CD14-positive monocyte (primary cell): Measurements from ENCODE around the gene THAP6. TPM values are rescaled to one million over a fixed set of nuclear protein-coding genes. Genes with fewer than 3 reads are reported as not detected.
"Not testable (repeated sequence)": the region's sequence is repeated elsewhere in the genome, so short reads cannot be mapped to it uniquely, and the experiment has no call there.

Experiments used
- DNase-seq, 3 donors: peaks; one replicate each; pipeline ENCODE4 v3.0.0-alpha.2; 2011 to 2022
- H2AFZ ChIP-seq: 2 replicates; pipeline ENCODE4 v1.6.0; 2012; ENCODE audit warnings: mild to moderate bottlenecking, low read depth, low read length, inconsistent platforms; ENCODE audit not compliant: insufficient read depth, poor library complexity, severe bottlenecking
- H3K27ac ChIP-seq, 2 donors: 1 replicate in 1 of 2; 2 replicates in 1 of 2; pipeline ENCODE4 v1.5.1; 2012 to 2013; ENCODE audit warnings: low read length in 2 of 2, control low read depth in 1 of 2, inconsistent platforms in 1 of 2, low read depth in 1 of 2, mild to moderate bottlenecking in 1 of 2
- H3K27me3 ChIP-seq, 2 donors: one replicate each; pipeline versions ENCODE4 v1.6.0 to v1.6.1; 2011 to 2013; ENCODE audit warnings: low read length in 2 of 2; ENCODE audit not compliant: control insufficient read depth in 2 of 2, insufficient read depth in 2 of 2
- H3K36me3 ChIP-seq, 2 donors: replicated peaks in 1 of 2; 1 replicate in 1 of 2; 2 replicates in 1 of 2; pipeline versions ENCODE4 v1.5.1 to v1.6.1; 2012 to 2013; ENCODE audit warnings: low read length in 2 of 2, control low read depth in 1 of 2, inconsistent platforms in 1 of 2, mild to moderate bottlenecking in 1 of 2; ENCODE audit not compliant: insufficient read depth in 2 of 2, control insufficient read depth in 1 of 2
- H3K4me1 ChIP-seq, 2 donors: 1 replicate in 1 of 2; 2 replicates in 1 of 2; pipeline versions ENCODE4 v1.5.1 to v1.6.1; 2012 to 2013; ENCODE audit warnings: low read length in 2 of 2, control low read depth in 1 of 2, inconsistent platforms in 1 of 2, mild to moderate bottlenecking in 1 of 2, moderate library complexity in 1 of 2; ENCODE audit not compliant: insufficient read depth in 2 of 2, control insufficient read depth in 1 of 2
- H3K4me2 ChIP-seq: replicated peaks from 2 replicates; pipeline ENCODE3; 2012; ENCODE audit warnings: low read length, moderate library complexity, mild to moderate bottlenecking; ENCODE audit not compliant: poor library complexity, severe bottlenecking; ENCODE audit errors: extremely low read depth
- H3K4me3 ChIP-seq, 3 experiments: fragments of 200-600 bp in 1 of 3; sonication (generic) in 1 of 3; replicated peaks in 1 of 3; 1 replicate in 2 of 3; 2 replicates in 1 of 3; pipeline ENCODE4 v1.5.1; 2011 to 2013; ENCODE audit warnings: low read length in 3 of 3, mild to moderate bottlenecking in 3 of 3, control low read depth in 2 of 3, low read depth in 2 of 3, inconsistent platforms in 1 of 3, moderate library complexity in 1 of 3
- H3K79me2 ChIP-seq: 2 replicates; pipeline ENCODE4 v1.6.0; 2012; ENCODE audit warnings: mild to moderate bottlenecking, control low read depth, inconsistent platforms, low read length, moderate library complexity; ENCODE audit not compliant: insufficient read depth
- H3K9ac ChIP-seq: 2 replicates; pipeline ENCODE4 v1.6.0; 2017; ENCODE audit warnings: low read length, mild to moderate bottlenecking; ENCODE audit not compliant: insufficient read depth, poor library complexity, severe bottlenecking
- H3K9me3 ChIP-seq, 2 donors: replicated peaks in 1 of 2; 1 replicate in 1 of 2; 2 replicates in 1 of 2; pipeline versions ENCODE4 v1.5.1 to v1.6.1; 2012 to 2013; ENCODE audit warnings: low read length in 2 of 2, control low read depth in 1 of 2; ENCODE audit not compliant: control insufficient read depth in 1 of 2, insufficient read depth in 1 of 2
- H4K20me1 ChIP-seq: 2 replicates; pipeline ENCODE4 v1.6.0; 2012; ENCODE audit warnings: mild to moderate bottlenecking, low read length, control low read depth, moderate library complexity; ENCODE audit not compliant: insufficient read depth
- H3K27ac Mint-ChIP-seq, 7 donors: one replicate each; pipeline ENCODE4 v1.8.0; 2020; ENCODE audit warnings: mild to moderate bottlenecking in 7 of 7, mixed read lengths in 7 of 7, moderate library complexity in 6 of 7, inconsistent platforms in 2 of 7
- H3K27me3 Mint-ChIP-seq, 3 donors: one replicate each; pipeline ENCODE4 v1.8.0; 2021 to 2022; ENCODE audit warnings: low read depth in 3 of 3, mild to moderate bottlenecking in 3 of 3, mixed read lengths in 3 of 3, moderate library complexity in 3 of 3, inconsistent platforms in 1 of 3
- H3K36me3 Mint-ChIP-seq, 2 donors: one replicate each; pipeline ENCODE4 v1.8.0; 2020; ENCODE audit warnings: mixed read lengths in 2 of 2, inconsistent platforms in 1 of 2, mild to moderate bottlenecking in 1 of 2
- H3K4me1 Mint-ChIP-seq: one replicate; pipeline ENCODE4 v1.8.0; 2020; ENCODE audit warnings: mild to moderate bottlenecking, mixed read lengths
- H3K4me3 Mint-ChIP-seq, 2 donors: one replicate each; pipeline ENCODE4 v1.8.0; 2020; ENCODE audit warnings: mild to moderate bottlenecking in 2 of 2, mixed read lengths in 2 of 2, moderate library complexity in 1 of 2
- H3K9me3 Mint-ChIP-seq, 7 donors: one replicate each; pipeline ENCODE4 v1.8.0; 2020 to 2022; ENCODE audit warnings: mixed read lengths in 7 of 7, mild to moderate bottlenecking in 6 of 7, moderate library complexity in 6 of 7, inconsistent platforms in 2 of 7
- WGBS: methylation state at CpG from one replicate; pipeline ENCODE4 v1.1.5; 2013; ENCODE audit warnings: missing lambda C conversion rate; ENCODE audit not compliant: insufficient coverage; 5-methylcytosine and 5-hydroxymethylcytosine counted together
- intact Hi-C, 2 donors: fragments of 100-400 bp; cut with micrococcal nuclease; formaldehyde crosslinking; loops; one replicate each; pipeline versions ENCODE4 v1.15.0 to v1.15.1; 2023
- polyA plus RNA-seq, 3 donors: library from polyadenylated mRNA; depleted of rRNA in 1 of 3; unstranded in 2 of 3; stranded (reverse) in 1 of 3; fragments of 300-500 nt in 2 of 3; fragments of >200 nt in 1 of 3; fragmentation: Illumina TruSeq in 2 of 3; gene quantifications; 1 replicate in 2 of 3; 2 replicates in 1 of 3; pipeline ENCODE4 v1.2.3, GENCODE V29; 2012 to 2021
- TF ChIP-seq, protein P1 (sequence below): fragments of 200-600 bp; IDR thresholded peaks from one replicate; pipeline ENCODE4 v1.8.0; 2022; ENCODE audit warnings: antibody characterized with exemption, mild to moderate bottlenecking

THAP6 gene
- polyA plus RNA-seq, 3 donors: 2.3 to 6.1 (median 5.6) TPM

DNA sequence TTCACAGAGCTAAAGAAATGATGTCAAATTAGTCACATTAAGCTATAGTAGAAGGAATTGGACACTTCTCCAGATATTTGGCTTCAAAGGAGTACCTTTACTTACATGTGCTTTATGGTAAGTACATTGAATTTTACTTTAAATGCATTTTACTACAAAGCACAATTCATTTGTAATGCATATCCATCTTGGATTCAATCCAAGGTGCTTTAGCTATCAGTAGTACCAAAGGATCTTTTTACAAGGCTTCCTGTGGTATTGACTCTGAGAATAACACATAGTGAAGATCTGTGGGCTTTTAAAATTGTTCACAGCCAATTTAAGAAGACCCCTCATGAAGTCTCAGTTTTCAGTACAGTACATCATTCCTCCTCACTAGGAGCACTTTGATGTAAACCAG, 13.2 kb downstream of the THAP6 start:
- no peak overlapping the region for H3K27ac Mint-ChIP-seq
- Histone ChIP-seq H3K4me3 (no peak overlapping the region), H3K27ac (no peak overlapping the region), H3K79me2 (no peaks in the 10 kb centered on the region), H3K4me2 (no peak overlapping the region), H3K27me3 (no peaks in the 10 kb centered on the region), H3K9ac (no peak overlapping the region), H2AFZ (no peak overlapping the region), H3K4me1 (no peaks in the 10 kb centered on the region), H3K36me3 (peaks cover 75 to 92% of the 10 kb centered on the region in 2 donors), H4K20me1 (no peaks in the 10 kb centered on the region), H3K9me3 (peaks cover 2 to 11% of the 10 kb centered on the region in 2 donors)
- H3K36me3 Mint-ChIP-seq: peaks cover 77 to 86% of the 10 kb centered on the region in 2 donors
- intact Hi-C loops: no loop called here
- peaks cover 2% of the 10 kb centered on the region for H3K4me1 Mint-ChIP-seq
- peaks cover 8 to 14% (median 12%) of the 10 kb centered on the region in 7 donors for H3K9me3 Mint-ChIP-seq
- H3K4me3 Mint-ChIP-seq: no peak overlapping the region
- peaks cover 0 to 2% (median 0%) of the 10 kb centered on the region in 3 donors for H3K27me3 Mint-ChIP-seq
- DNase-seq: no peak
- TF ChIP-seq, protein P1, sequence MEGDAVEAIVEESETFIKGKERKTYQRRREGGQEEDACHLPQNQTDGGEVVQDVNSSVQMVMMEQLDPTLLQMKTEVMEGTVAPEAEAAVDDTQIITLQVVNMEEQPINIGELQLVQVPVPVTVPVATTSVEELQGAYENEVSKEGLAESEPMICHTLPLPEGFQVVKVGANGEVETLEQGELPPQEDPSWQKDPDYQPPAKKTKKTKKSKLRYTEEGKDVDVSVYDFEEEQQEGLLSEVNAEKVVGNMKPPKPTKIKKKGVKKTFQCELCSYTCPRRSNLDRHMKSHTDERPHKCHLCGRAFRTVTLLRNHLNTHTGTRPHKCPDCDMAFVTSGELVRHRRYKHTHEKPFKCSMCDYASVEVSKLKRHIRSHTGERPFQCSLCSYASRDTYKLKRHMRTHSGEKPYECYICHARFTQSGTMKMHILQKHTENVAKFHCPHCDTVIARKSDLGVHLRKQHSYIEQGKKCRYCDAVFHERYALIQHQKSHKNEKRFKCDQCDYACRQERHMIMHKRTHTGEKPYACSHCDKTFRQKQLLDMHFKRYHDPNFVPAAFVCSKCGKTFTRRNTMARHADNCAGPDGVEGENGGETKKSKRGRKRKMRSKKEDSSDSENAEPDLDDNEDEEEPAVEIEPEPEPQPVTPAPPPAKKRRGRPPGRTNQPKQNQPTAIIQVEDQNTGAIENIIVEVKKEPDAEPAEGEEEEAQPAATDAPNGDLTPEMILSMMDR: no peak

DNA sequence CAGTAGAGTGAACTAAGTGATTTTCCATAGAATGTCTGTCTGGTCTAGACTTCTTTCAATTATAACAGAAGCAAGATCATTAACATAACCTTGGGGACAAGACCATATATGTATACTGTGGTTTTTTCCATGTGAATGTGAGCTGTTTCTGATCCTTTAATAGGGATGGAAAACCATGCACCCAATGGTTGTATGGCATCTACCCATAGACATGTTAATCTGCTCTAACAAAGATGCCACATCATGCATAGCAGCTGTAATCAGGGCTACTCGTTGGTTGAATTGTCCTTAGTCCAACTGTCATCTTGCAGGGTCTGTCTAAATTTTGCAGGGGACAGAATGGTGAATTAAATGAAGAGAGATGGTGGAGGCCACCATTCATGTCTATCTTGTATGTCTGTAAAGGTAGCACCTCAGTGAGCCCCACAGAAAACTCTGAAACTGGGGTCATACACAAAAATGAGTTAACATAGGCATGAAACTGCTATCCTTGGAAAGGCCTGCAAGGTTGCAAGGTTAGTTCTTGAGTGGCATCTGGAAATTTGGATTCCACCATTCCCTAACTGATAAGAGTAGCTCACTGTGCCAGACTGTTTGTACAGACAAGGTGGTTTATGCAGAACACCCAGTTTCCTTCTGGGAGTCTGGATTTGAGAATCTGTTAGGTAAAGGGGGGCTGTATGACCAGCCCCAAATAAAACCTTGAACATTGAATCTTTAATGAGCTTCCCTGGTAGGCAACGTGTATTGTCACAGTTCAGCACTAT, 16.5 kb downstream of the THAP6 start:
- H3K4me1 ChIP-seq: no peaks in the 10 kb centered on the region
- no peaks in the 10 kb centered on the region for H4K20me1 ChIP-seq
- H3K9ac ChIP-seq: no peak overlapping the region
- no peaks in the 10 kb centered on the region for H3K27me3 ChIP-seq
- H3K9me3 Mint-ChIP-seq: peaks cover 21 to 31% (median 26%) of the 10 kb centered on the region in 7 donors
- no peak for DNase-seq
- no peaks in the 10 kb centered on the region for H3K79me2 ChIP-seq
- H3K4me2 ChIP-seq: no peak overlapping the region
- peaks cover 12 to 22% of the 10 kb centered on the region in 2 donors for H3K9me3 ChIP-seq
- no peak overlapping the region for H3K27ac ChIP-seq
- H3K36me3 Mint-ChIP-seq: peaks cover 65 to 77% of the 10 kb centered on the region in 2 donors
- H2AFZ ChIP-seq: no peak overlapping the region
- intact Hi-C loops: no loop called here
- no peaks in the 10 kb centered on the region for H3K4me1 Mint-ChIP-seq
- no peak overlapping the region for H3K4me3 Mint-ChIP-seq
- WGBS: 100% methylated on average over 1 of the region's 2 CpGs
- no peak overlapping the region for H3K27ac Mint-ChIP-seq
- peaks cover 55 to 76% of the 10 kb centered on the region in 2 donors for H3K36me3 ChIP-seq
- no peak overlapping the region for H3K4me3 ChIP-seq
- TF ChIP-seq, protein P1: no peak
- H3K27me3 Mint-ChIP-seq: no peaks in the 10 kb centered on the region

DNA sequence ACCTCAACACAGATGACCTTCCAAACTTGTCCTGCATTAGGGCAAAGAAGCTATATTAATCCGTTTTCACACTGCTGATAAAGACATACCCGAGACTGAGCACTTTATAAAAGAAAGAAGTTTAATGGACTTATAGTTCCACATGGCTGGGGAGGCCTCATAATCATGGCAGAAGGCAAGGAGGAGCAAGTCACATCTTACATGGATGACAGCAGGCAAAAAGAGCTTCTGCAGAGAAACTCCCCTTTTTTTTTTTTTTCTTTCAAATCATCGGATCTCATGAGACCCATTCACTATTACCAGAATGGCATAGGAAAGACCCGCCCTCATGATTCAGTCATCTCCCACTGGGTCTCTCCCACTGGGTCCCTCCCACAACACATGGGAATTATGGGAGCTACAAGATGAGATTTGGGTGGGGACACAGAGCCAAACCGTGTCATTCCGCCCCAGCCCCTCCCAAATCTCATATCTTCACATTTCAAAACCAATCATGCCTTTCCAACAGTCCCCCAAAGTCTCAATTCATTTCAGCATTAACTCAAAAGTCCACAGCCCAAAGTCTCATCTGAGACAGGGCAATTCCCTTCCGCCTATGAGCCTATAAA, 17.4 kb downstream of the THAP6 start:
- H3K27me3 ChIP-seq, H2AFZ ChIP-seq, H3K9ac ChIP-seq, H3K79me2 ChIP-seq, H3K27me3 Mint-ChIP-seq, H4K20me1 ChIP-seq, H3K4me2 ChIP-seq, H3K4me1 Mint-ChIP-seq, H3K27ac ChIP-seq, H3K4me1 ChIP-seq, H3K4me3 ChIP-seq, intact Hi-C loops, DNase-seq, H3K4me3 Mint-ChIP-seq: not testable (repeated sequence)
- Mint-ChIP-seq H3K9me3 (peaks cover 23 to 37% (median 29%) of the 10 kb centered on the region in 7 donors), H3K36me3 (peaks cover 58 to 69% of the 10 kb centered on the region in 2 donors), H3K27ac (peak overlapping the region in 1 of 7 donors; percentile 6)
- 80% methylated on average over 1 of the region's 7 CpGs for WGBS
- H3K9me3 ChIP-seq: peaks cover 12 to 29% of the 10 kb centered on the region in 2 donors
- H3K36me3 ChIP-seq: peaks cover 47 to 68% of the 10 kb centered on the region in 2 donors
